Vagina (tissue), 2 donors: Measurements from ENCODE around the gene MPND.

Experiments used
- POLR2A ChIP-seq, 2 donors: fragments of 450-650 bp; IDR thresholded peaks; one replicate each; pipeline ENCODE4 v1.6.1; 2017; ENCODE audit warnings: antibody characterized with exemption in 2 of 2, mild to moderate bottlenecking in 2 of 2, moderate library complexity in 2 of 2
- TF ChIP-seq, protein P1 (sequence below), 3 experiments: fragments of 450-650 bp in 2 of 3; fragments of 200-600 bp in 1 of 3; sonication (generic) in 1 of 3; IDR thresholded peaks; one replicate each; pipeline ENCODE4 v1.5.1; 2017 to 2019; ENCODE audit warnings: antibody characterized with exemption in 3 of 3, mild to moderate bottlenecking in 2 of 3, moderate library complexity in 2 of 3

- TF ChIP-seq POLR2A (IDR thresholded peaks at IDR 0.05): no peak
- TF ChIP-seq, protein P1, sequence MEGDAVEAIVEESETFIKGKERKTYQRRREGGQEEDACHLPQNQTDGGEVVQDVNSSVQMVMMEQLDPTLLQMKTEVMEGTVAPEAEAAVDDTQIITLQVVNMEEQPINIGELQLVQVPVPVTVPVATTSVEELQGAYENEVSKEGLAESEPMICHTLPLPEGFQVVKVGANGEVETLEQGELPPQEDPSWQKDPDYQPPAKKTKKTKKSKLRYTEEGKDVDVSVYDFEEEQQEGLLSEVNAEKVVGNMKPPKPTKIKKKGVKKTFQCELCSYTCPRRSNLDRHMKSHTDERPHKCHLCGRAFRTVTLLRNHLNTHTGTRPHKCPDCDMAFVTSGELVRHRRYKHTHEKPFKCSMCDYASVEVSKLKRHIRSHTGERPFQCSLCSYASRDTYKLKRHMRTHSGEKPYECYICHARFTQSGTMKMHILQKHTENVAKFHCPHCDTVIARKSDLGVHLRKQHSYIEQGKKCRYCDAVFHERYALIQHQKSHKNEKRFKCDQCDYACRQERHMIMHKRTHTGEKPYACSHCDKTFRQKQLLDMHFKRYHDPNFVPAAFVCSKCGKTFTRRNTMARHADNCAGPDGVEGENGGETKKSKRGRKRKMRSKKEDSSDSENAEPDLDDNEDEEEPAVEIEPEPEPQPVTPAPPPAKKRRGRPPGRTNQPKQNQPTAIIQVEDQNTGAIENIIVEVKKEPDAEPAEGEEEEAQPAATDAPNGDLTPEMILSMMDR (IDR thresholded peaks at IDR 0.05): no peak
Measured at GRCh38 chr19:4350726-4351125, 7.4 kb downstream of the MPND start.
